ENCODE measurements around the gene WDR11. TPM values are rescaled to one million over a fixed set of nuclear protein-coding genes. Genes with fewer than 3 reads are reported as not detected.
"Not testable (repeated sequence)": the region's sequence is repeated elsewhere in the genome, so short reads cannot be mapped to it uniquely, and the experiment has no call there.

The WDR11 gene
- total RNA-seq, 2 donors from 2014 or later = 79.6 to 96.1 TPM

DNA sequence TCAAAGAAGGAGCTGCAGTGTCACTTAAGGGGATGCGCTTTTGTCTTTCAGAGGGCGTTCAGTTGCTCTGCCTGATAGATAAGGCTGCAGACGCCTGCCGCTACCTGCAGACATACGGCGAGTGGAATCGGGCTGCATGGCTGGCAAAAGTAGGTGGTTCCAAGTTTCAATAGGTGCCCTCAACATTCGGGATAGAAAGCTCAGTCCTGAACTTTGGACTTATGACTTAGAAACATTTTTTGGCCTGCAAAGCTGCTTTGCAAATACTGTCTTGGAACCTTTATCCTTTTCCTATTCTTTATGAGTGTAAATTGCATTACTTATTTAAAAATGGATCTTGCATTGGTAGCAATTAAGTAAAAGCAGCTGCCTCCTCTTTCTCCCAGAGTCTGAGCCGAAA, 54.1 kb downstream of the WDR11 start:
- Mint-ChIP-seq H3K4me3 (no peak overlapping the region), H3K4me1 (no peaks in the 10 kb centered on the region), H3K27me3 (ENCODE audit: insufficient read depth) (no peaks in the 10 kb centered on the region), H3K9me3 (peaks cover 21% of the 10 kb centered on the region), H3K27ac (no peak overlapping the region), H3K36me3 (ENCODE audit: low read depth) (peaks cover 84% of the 10 kb centered on the region)
- WGBS, 2 experiments (ENCODE audit: insufficient coverage in 1 of 2, insufficient read length in 1 of 2) = 95 to 96% methylated on average over 9 of the region's 9 CpGs
- H3K4me3 ChIP-seq (ENCODE audit: low read length) = no peak overlapping the region
- peaks cover 98% of the 10 kb centered on the region for H3K36me3 ChIP-seq (ENCODE audit: control insufficient read depth, insufficient read depth, low read length)
- no peak overlapping the region for H3K9ac ChIP-seq (ENCODE audit: extremely low read depth, low read length, poor library complexity, severe bottlenecking)
- no peaks in the 10 kb centered on the region for H3K4me1 ChIP-seq (ENCODE audit: control insufficient read depth, insufficient read depth, low read length)
- no peaks in the 10 kb centered on the region for H3K27me3 ChIP-seq (ENCODE audit: control insufficient read depth, insufficient read depth, low read length, poor library complexity, severe bottlenecking)
- DNase-seq = no peak
- H3K9me3 ChIP-seq (ENCODE audit: control insufficient read depth, low read length) = peaks cover 28% of the 10 kb centered on the region
- TF ChIP-seq, protein P1, sequence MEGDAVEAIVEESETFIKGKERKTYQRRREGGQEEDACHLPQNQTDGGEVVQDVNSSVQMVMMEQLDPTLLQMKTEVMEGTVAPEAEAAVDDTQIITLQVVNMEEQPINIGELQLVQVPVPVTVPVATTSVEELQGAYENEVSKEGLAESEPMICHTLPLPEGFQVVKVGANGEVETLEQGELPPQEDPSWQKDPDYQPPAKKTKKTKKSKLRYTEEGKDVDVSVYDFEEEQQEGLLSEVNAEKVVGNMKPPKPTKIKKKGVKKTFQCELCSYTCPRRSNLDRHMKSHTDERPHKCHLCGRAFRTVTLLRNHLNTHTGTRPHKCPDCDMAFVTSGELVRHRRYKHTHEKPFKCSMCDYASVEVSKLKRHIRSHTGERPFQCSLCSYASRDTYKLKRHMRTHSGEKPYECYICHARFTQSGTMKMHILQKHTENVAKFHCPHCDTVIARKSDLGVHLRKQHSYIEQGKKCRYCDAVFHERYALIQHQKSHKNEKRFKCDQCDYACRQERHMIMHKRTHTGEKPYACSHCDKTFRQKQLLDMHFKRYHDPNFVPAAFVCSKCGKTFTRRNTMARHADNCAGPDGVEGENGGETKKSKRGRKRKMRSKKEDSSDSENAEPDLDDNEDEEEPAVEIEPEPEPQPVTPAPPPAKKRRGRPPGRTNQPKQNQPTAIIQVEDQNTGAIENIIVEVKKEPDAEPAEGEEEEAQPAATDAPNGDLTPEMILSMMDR (conservative IDR thresholded peaks at IDR 0.05) = no peak
- no peak overlapping the region for H3K27ac ChIP-seq (ENCODE audit: low read depth, low read length)

DNA sequence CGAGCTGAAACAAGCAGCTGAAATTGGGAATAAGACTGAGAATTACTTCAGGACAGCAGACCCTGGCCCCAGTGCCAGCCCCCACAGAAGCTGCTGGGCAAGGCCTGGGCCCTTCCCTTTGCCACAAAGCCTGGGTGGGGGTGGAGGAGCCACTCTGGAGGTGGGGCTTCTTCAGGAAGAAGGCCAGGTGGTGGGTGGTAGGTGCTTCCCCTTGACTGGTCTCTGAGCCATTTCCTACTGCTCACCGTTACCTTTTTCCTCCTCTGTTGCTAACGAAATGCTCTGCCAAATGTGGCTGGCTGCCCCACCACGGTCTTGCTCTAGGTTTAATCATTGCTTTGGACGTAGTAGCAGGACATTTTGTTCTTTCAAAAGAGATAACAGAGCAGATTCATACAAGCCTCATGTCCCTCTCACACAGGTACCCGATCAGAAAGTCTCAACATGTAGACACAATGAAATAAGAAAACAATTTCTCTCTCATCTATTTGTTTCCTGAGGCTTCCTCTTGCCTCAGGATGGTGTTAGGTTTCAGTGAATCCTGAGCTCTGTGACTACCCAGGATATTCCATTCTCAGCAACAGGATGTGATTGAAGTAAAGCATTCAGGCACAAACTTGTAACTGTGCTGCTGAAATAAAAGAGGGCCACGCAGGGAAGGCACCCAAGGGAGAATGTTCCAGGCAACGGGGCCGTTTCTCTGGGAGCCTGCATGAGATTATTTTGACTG, 66.5 kb downstream of the WDR11 start:
- Mint-ChIP-seq H3K27ac (no peak overlapping the region), H3K27me3 (ENCODE audit: insufficient read depth) (peaks cover 1% of the 10 kb centered on the region), H3K36me3 (ENCODE audit: low read depth) (peaks cover 12% of the 10 kb centered on the region), H3K4me3 (no peak overlapping the region), H3K4me1 (no peaks in the 10 kb centered on the region), H3K9me3 (peaks cover 28% of the 10 kb centered on the region)
- Histone ChIP-seq H3K27me3 (ENCODE audit: control insufficient read depth, insufficient read depth, low read length, poor library complexity, severe bottlenecking) (no peaks in the 10 kb centered on the region), H3K27ac (ENCODE audit: low read depth, low read length) (no peak overlapping the region), H3K36me3 (ENCODE audit: control insufficient read depth, insufficient read depth, low read length) (no peaks in the 10 kb centered on the region), H3K9ac (ENCODE audit: extremely low read depth, low read length, poor library complexity, severe bottlenecking) (no peak overlapping the region), H3K4me1 (ENCODE audit: control insufficient read depth, insufficient read depth, low read length) (no peaks in the 10 kb centered on the region), H3K9me3 (ENCODE audit: control insufficient read depth, low read length) (peaks cover 14% of the 10 kb centered on the region), H3K4me3 (ENCODE audit: low read length) (no peak overlapping the region)
- 90 to 93% methylated on average over 7 to 9 of the region's 9 CpGs for WGBS, 2 experiments (ENCODE audit: insufficient coverage in 1 of 2, insufficient read length in 1 of 2)
- no peak for DNase-seq
- TF ChIP-seq, protein P1 (conservative IDR thresholded peaks at IDR 0.05) = no peak

DNA sequence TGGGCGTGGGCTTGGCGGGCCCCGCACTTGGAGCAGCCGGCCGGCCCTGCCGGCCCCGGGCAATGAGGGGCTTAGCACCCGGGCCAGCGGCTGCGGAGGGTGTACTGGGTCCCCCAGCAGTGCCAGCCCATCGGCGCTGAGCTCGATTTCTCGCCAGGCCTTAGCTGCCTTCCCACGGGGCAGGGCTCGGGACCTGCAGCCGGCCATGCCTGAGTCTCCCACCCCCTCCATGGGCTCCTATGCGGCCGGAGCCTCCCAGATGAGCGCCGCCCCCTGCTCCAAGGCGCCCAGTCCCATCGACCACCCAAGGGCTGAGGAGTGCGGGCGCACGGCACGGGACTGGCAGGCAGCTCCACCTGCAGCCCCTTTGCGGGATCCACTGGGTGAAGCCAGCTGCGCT, 72.7 kb downstream of the WDR11 start:
- 95 to 100% methylated on average over 2 to 19 of the region's 29 CpGs for WGBS, 2 experiments (ENCODE audit: insufficient coverage in 1 of 2, insufficient read length in 1 of 2)
- H3K27me3 Mint-ChIP-seq (ENCODE audit: insufficient read depth); H3K36me3 Mint-ChIP-seq (ENCODE audit: low read depth); H3K4me1 ChIP-seq (ENCODE audit: control insufficient read depth, insufficient read depth, low read length); DNase-seq; H3K4me3 ChIP-seq (ENCODE audit: low read length); H3K9me3 ChIP-seq (ENCODE audit: control insufficient read depth, low read length); H3K27ac Mint-ChIP-seq; H3K27me3 ChIP-seq (ENCODE audit: control insufficient read depth, insufficient read depth, low read length, poor library complexity, severe bottlenecking); H3K27ac ChIP-seq (ENCODE audit: low read depth, low read length); H3K36me3 ChIP-seq (ENCODE audit: control insufficient read depth, insufficient read depth, low read length); H3K9ac ChIP-seq (ENCODE audit: extremely low read depth, low read length, poor library complexity, severe bottlenecking): not testable (repeated sequence)
- Mint-ChIP-seq H3K4me3 (peak overlapping the region; percentile 9), H3K4me1 (peaks cover 10% of the 10 kb centered on the region), H3K9me3 (peaks cover 12% of the 10 kb centered on the region)

All from endodermal cell (in vitro differentiated cells).